ENCODE measurements around the gene FNDC1. TPM values are rescaled to one million over a fixed set of nuclear protein-coding genes. Genes with fewer than 3 reads are reported as not detected.
A peak's percentile ranks its signal among the peaks of the same experiment; 100 is the strongest.

The FNDC1 gene
- total and polyA plus RNA-seq, 8 donors = 0.68 to 7.6 (median 5.5) TPM

DNA sequence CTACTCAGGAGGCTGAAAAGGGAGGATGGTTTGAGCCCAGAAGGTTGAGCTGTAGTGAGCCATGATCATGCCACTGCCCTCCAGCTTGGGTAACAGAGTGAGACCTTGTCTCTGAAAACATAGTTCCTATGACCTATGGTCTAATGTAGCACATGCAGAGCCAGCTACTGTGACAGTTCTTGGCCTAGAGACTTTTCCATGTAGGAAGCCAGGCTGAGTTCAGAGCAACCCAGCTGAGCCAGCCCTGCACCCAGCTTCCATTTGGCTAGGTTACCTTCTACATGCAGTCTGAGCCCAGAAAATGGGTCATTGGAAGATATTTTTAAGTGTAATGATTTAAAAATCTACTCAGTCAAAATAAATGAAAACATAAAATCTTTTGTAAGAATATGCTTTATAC lies 92.8 kb downstream of the FNDC1 start:
- Histone ChIP-seq H3K4me3 (no peak overlapping the region), H3K36me3 (no peaks in the 10 kb centered on the region), H3K4me1 (peaks cover 0 to 4% of the 10 kb centered on the region in 2 donors), H3K27ac (no peak overlapping the region), H3K9me3 (no peaks in the 10 kb centered on the region), H3K27me3 (no peaks in the 10 kb centered on the region)
- TF ChIP-seq, protein P1, sequence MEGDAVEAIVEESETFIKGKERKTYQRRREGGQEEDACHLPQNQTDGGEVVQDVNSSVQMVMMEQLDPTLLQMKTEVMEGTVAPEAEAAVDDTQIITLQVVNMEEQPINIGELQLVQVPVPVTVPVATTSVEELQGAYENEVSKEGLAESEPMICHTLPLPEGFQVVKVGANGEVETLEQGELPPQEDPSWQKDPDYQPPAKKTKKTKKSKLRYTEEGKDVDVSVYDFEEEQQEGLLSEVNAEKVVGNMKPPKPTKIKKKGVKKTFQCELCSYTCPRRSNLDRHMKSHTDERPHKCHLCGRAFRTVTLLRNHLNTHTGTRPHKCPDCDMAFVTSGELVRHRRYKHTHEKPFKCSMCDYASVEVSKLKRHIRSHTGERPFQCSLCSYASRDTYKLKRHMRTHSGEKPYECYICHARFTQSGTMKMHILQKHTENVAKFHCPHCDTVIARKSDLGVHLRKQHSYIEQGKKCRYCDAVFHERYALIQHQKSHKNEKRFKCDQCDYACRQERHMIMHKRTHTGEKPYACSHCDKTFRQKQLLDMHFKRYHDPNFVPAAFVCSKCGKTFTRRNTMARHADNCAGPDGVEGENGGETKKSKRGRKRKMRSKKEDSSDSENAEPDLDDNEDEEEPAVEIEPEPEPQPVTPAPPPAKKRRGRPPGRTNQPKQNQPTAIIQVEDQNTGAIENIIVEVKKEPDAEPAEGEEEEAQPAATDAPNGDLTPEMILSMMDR (IDR thresholded peaks at IDR 0.05) = no peak
- DNase-seq (no peak), ATAC-seq (no peak)
- intact Hi-C loops (cut with DNase I) = no loop called here

DNA sequence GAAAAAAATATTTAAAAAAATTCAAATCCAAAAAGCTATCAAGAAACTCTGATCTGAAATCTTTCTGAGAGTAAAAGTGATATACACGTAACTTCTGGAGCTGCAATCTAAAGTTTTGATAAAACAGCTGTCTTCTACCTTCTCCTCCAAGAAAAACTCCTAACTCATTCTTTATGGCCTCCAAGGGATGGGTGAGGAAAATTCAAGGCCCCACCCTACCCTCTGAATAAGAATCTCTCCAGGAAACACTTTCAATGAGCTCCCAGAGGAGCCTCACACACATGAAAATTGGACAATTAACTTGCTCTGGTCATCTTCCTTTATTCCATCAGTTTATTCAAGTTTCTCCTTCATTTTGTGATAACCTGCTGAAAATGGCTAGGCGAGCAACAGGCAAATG lies 93.4 kb downstream of the FNDC1 start:
- peaks cover 0 to 4% of the 10 kb centered on the region in 2 donors for H3K4me1 ChIP-seq
- H3K9me3 ChIP-seq = no peaks in the 10 kb centered on the region
- intact Hi-C loops (cut with DNase I) = no loop called here
- H3K27ac ChIP-seq = no peak overlapping the region
- no peak for DNase-seq
- TF ChIP-seq, protein P1 (IDR thresholded peaks at IDR 0.05) = no peak
- H3K4me3 ChIP-seq = no peak overlapping the region
- ATAC-seq = no peak
- no peaks in the 10 kb centered on the region for H3K27me3 ChIP-seq
- H3K36me3 ChIP-seq = no peaks in the 10 kb centered on the region

DNA sequence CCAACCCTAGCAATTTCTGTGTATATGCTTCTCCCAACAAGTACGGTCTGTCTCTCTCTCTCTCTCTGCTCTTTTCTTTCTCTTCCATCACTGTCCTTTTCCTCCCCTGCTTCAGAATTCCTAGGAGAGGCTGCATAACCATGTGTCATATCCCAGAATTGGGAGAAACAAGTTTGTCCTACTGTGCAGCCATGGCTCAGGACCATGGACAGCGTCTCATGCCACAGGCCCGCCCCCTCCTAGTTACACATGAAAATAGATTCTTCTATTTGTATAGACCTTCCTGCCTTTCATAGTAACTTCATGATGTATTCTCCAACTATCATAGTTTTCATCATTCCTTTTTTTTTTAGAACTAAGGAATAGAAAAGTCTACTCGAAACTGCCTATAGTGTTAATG lies 98.0 kb downstream of the FNDC1 start:
- Histone ChIP-seq H3K27me3 (no peaks in the 10 kb centered on the region), H3K27ac (no peak overlapping the region), H3K9me3 (no peaks in the 10 kb centered on the region), H3K4me1 (no peaks in the 10 kb centered on the region), H3K4me3 (no peak overlapping the region), H3K36me3 (no peaks in the 10 kb centered on the region)
- intact Hi-C loops (cut with DNase I) = no loop called here
- TF ChIP-seq, protein P1 (IDR thresholded peaks at IDR 0.05) = no peak
- DNase-seq (peak in 1 of 4 donors; percentile 48), ATAC-seq (peak; percentile 56)

DNA sequence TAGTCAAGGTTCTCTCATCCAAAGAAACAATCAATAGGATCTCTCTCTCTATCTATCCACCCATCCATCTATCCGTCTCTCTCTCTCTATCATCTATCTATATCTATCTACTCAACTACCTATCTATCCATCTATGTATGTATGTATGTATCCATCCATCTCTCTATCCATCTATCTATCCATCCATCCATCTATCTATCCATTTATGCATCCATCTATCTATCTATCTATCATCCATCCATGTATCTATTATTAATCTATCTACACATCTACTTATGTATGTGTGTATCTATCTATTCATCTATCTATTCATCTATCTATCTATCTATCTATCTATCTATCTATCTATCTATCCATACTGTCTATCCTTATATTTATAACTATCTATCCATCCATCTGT lies 99.3 kb downstream of the FNDC1 start:
- TF ChIP-seq, protein P1 (IDR thresholded peaks at IDR 0.05) = no peak
- intact Hi-C loops (cut with DNase I) = no loop called here
- ATAC-seq = no peak

DNA sequence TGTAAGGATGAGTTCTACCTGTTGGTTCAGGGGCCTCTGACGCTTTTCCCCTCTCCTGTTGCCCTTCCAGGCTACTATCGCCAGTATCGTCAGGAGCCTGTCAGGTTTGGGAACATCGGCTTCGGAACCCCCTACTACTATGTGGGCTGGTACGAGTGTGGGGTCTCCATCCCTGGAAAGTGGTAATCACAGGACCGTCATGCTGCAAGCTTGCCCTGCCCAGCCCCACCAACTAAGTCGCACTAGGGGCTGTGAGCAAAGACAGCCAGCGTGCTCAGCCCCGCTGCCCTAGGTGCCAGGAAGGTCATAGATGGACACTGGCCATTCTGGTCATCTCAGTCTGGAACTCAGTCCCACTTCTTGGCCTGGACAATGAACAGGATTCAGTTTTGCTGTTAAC lies 102.1 kb downstream of the FNDC1 start:
- Histone ChIP-seq H3K4me1 (no peaks in the 10 kb centered on the region), H3K4me3 (no peak overlapping the region), H3K36me3 (no peaks in the 10 kb centered on the region), H3K27me3 (no peaks in the 10 kb centered on the region), H3K9me3 (no peaks in the 10 kb centered on the region), H3K27ac (no peak overlapping the region)
- DNase-seq (no peak), ATAC-seq (no peak)
- intact Hi-C loops (cut with DNase I) = no loop called here
- TF ChIP-seq, protein P1 (IDR thresholded peaks at IDR 0.05) = no peak

More for the DNA sequence above, 99.3 kb downstream of the FNDC1 start:
- no peaks in the 10 kb centered on the region for H3K27me3 ChIP-seq
- no peak overlapping the region for H3K4me3 ChIP-seq
- H3K36me3 ChIP-seq = no peaks in the 10 kb centered on the region
- no peaks in the 10 kb centered on the region for H3K9me3 ChIP-seq
- H3K27ac ChIP-seq = no peak overlapping the region
- no peak for DNase-seq
- H3K4me1 ChIP-seq = no peaks in the 10 kb centered on the region
